Jurkat, Clone E6-1 (cell line): ENCODE measurements around the gene AMOT.

ENCODE experiments used
- DNase-seq: peaks from one replicate; pipeline ENCODE4 v3.0.0-alpha.2; 2011; ENCODE audit warnings: low read depth, low spot score
- H3K4me3 ChIP-seq: 2 replicates; pipeline ENCODE4 v1.5.1; 2011; ENCODE audit warnings: mild to moderate bottlenecking, low read length, control low read depth, moderate library complexity

The AMOT gene

DNA sequence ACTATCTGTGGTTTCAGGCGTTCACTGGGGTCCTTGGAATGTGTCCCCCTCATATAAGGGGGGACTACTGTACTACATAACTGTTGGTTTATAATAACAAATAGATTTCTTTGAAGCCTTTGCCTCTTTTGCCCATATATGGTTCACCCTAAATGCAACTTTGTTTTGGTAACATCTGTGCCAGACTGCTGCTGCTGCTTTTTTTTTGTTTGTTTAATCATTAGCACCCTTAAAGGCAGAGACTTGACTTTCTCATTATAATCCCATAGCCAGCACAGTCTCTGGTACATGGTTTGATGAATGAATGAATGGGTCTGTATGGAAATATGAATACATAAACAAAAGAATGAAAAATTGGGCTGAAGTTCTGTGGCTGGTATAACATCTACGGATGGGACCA, 80.7 kb downstream of the AMOT start:
- no peak for DNase-seq
- no peak overlapping the region for H3K4me3 ChIP-seq

DNA sequence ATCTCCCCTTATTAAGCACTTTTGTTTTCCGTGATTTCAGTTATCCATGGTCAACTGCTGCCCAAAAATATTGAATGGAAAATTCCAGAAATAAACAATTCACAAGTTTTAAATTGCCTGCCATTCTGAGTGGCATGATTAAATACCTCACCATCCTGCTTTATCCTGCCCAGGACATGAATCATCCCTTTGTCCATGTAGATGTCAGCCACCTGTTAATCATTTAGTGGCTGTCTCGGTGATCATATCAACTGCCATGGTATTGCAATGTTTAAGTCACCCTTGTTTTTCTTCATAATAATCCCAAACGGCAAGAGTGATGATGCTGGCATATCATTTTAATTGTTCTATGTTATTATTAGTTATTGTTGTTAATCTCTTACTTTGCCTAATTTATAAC, 81.1 kb downstream of the AMOT start:
- DNase-seq: no peak

DNA sequence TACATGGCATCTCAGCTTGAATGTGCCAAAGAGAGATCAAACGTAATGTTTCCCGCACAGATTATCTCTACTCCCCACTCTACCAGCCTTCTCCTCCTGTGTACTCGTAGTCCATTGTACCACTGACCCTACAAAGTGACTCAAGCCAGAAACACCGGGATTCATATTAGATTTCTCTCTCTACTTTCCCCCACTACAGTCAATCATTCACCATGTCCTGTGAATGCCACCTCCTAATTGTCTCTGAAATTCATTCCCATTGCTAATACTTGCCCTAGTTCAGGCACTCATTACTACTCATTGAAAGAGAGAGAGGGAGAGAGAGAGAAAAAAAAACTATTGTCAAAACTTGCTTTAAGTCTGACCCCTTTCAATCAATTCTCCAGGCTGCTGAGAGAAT, 82.7 kb downstream of the AMOT start:
- no peak overlapping the region for H3K4me3 ChIP-seq
- no peak for DNase-seq

More for the DNA sequence above, 81.1 kb downstream of the AMOT start:
- no peak overlapping the region for H3K4me3 ChIP-seq

DNA sequence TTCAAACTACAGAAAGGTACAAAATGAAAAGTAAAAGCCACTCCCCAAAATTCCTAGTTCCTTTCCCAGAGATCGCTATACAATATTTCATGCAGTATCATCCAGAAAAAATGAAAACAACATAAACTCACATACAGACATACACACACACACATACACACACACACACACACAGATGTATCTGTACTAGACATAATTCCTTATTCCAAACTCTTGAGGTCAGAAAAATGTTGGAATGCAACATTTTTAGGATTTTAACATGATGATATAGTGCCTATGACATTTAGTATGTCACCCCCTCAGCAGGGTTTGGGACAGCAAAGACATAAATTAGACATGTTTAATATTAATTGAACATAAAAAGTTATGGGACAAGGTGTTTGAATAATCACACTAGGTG, 87.5 kb downstream of the AMOT start:
- no peak overlapping the region for H3K4me3 ChIP-seq
- no peak for DNase-seq

DNA sequence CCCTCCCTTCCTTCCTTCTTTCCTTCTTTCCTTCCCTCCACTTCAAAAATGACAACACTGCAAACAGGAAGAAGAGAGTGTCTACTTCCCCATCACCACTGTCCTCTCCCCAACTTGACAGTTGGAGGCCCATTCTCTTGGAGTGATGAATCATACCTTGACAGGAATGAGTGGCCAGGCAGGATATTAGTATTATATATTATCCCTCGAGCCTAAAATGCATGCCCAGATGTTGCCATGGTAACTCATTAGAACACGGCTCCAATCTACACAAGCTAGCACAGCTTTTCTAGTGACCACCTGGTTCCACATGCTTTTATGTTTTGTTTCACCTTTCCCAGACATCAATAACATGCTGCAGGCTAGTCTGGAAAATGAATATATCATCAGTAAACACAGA, 89.6 kb downstream of the AMOT start:
- H3K4me3 ChIP-seq: no peak overlapping the region
- DNase-seq: no peak

DNA sequence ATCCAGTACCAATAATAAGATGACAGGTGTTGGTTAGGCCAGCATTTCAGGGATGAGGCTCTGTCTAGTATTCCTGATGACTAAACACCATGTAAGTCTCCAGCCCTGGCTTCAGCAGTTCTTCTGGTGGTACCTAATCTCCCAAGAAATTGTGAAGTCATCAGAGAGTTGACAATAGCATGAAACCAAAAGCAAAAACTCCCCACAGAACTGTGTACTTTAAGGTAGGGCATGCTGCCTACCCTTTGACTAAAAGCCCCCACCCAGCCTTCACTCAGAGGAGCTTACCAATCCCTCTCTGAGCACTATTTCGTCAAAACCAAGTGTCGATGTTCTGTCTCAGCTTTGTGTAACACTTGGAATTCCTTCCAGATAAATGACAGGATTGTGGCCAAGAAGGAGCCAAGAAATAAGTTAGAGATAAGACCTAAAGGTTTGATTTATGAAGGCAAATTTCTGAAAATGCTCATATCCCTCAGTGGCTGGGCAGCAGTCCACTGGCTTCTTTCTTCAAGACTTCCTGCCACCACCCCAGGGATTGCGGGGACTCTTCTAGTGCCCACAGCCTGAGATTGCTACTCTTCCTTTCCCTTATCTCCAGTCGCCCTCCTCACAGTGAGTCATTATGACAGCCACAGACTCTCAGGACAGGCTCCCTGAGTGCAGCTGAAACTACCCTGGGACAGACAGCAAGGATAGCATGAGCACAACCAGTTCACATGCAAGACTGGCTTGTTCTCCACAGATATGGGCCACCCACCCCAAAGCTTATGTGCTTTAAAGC, 93.6 kb downstream of the AMOT start:
- H3K4me3 ChIP-seq: no peak overlapping the region
- no peak for DNase-seq

DNA sequence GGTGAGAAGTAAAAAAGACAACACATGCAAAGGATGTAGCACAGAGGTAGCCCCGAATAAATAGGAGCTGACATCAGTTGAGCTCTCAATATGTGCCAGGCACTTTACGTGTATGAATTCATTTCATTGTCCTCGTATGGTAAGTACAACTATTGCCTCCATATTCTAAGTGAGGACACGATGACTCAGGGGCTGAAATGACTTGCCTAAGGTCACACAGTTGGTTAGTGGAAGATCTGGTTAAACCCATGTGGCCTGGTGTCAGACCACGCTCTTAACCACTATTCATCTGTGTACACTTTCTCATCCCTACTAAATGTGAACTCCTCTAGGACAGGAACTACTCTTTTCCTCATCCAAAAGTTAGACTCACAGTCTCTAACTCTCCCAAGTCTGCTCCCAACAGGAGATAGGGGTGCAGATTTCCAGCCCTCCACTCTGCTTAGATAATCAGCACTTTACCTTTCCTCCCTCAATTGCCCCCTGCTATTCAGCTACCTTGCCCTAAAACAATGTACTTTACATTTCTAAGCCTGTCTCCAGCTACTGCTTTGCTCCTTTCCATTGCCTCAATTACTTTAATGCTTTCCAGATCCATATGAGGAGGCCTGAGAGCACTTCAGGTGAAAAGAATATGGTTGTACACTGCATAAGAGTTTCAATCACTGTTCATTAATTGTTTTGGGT, 102.1 kb downstream of the AMOT start:
- no peak for DNase-seq
- no peak overlapping the region for H3K4me3 ChIP-seq

DNA sequence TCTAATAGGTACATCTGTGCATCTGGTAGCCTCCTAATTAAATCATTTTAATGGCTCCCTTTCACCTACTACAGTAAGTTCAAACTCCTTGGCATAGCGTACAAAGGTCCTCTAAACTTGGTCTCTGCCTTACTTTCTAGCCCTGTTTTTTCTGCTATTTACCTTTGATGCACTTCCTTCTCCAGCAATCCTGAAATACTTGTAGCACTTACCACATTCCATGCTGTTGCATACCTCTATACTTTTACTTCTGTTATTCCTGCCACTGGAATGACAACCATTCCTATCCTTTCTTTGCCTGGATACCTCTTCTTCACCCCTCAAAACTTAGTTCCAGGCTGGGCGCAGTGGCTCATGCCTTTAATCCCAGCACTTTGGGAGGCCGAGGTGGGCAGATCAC, 104.3 kb downstream of the AMOT start:
- DNase-seq: no peak
- no peak overlapping the region for H3K4me3 ChIP-seq

DNA sequence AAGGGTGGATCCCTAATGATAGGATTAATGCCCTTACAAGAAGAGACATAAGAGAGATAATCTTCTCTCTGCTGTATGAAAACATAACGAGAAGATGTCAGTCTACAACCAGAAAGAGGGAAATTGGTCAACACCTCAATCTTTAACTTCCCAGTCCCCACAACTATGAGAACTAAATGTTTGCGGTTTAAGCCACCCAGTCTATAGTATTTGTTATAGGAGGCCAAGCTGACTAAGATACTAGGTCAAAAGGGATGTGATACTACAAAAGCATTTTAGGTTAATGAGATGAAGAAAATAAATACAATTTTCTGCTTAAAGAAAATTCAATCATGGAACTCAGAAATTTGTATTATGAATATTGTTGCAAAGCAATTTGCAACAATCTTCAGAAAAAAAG, 105.5 kb downstream of the AMOT start:
- no peak for DNase-seq

DNA sequence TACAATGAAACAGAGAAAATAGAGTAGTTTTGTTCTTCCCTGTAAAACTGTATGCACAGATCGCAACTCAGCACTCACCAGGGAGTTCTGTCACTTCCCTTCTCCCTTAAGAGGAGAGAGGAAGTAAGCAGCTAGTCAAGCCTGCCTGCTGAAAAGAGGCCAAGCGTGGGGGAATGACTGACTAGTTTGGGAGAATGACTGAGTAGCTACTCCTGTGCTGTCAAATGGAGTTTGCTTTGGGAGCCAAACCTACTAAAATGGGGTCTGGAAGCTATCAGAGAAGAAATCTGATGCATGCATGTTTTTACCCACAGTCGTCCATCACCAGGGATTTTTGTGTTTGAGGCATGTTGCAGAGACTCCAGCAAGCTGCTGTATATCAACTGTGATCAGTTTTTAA, 106.3 kb downstream of the AMOT start:
- DNase-seq: no peak
- no peak overlapping the region for H3K4me3 ChIP-seq

More for the DNA sequence above, 105.5 kb downstream of the AMOT start:
- H3K4me3 ChIP-seq: no peak overlapping the region

DNA sequence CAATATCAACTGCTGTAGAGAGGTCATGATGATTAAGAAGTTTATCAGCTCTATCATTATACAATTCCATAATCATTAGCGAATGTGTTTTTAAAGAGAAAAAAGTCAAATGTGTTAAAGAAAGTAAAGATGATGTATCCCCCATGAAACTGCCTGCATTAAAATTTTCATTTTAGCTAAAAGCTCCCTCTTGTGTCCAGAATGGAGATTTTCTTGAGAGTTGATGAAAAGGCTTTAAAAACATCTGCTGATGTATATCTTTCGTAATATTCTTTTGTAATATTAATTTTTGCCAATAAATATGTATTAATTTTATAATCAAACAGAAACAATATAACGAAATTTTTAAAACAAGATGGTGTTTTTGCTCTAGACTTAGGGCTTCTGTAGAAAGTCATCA, 108.8 kb downstream of the AMOT start:
- DNase-seq: no peak
- no peak overlapping the region for H3K4me3 ChIP-seq
